ENCODE data around the gene F13A1. TPM values are rescaled to one million over a fixed set of nuclear protein-coding genes. Genes with fewer than 3 reads are reported as not detected.
A peak's percentile ranks its signal among the peaks of the same experiment; 100 is the strongest.

Gene F13A1
- total RNA-seq, 1 experiment from 2014 or later, result not detected

GRCh38 chr6:6320901-6321300 lies 439 bp upstream of the F13A1 start:
- DNase-seq, result no peak
- BruUV-seq (replicated peaks), result no TSS peak
- Mint-ChIP-seq H3K27me3 (ENCODE audit: unreplicated experiment) (peaks cover 75% of the 10 kb centered on the region), H3K27ac (ENCODE audit: unreplicated experiment) (no peak overlapping the region), H3K4me3 (ENCODE audit: low read depth, unreplicated experiment) (no peak overlapping the region), H3K36me3 (ENCODE audit: insufficient read depth, unreplicated experiment) (no peaks in the 10 kb centered on the region), H3K4me1 (ENCODE audit: low read depth, unreplicated experiment) (no peaks in the 10 kb centered on the region), H3K9me3 (ENCODE audit: low read depth, unreplicated experiment) (no peaks in the 10 kb centered on the region)
- CTCF ChIA-PET, result no interaction called here
- no peak for TF ChIP-seq CTCF (IDR thresholded peaks at IDR 0.05; ENCODE audit: unreplicated experiment)
- intact Hi-C loops (cut with micrococcal nuclease; ENCODE audit: unreplicated experiment), result no loop called here

GRCh38 chr6:6317825-6318733 lies 2.4 kb downstream of the F13A1 start:
- BruUV-seq (replicated peaks), result no TSS peak
- Mint-ChIP-seq H3K27ac (ENCODE audit: unreplicated experiment) (no peak overlapping the region), H3K36me3 (ENCODE audit: insufficient read depth, unreplicated experiment) (no peaks in the 10 kb centered on the region), H3K4me3 (ENCODE audit: low read depth, unreplicated experiment) (no peak overlapping the region), H3K9me3 (ENCODE audit: low read depth, unreplicated experiment) (no peaks in the 10 kb centered on the region), H3K4me1 (ENCODE audit: low read depth, unreplicated experiment) (no peaks in the 10 kb centered on the region), H3K27me3 (ENCODE audit: unreplicated experiment) (peaks cover 57% of the 10 kb centered on the region)
- no peak for TF ChIP-seq CTCF (IDR thresholded peaks at IDR 0.05; ENCODE audit: unreplicated experiment)
- DNase-seq, result no peak
- CTCF ChIA-PET, result no interaction called here
- intact Hi-C loops (cut with micrococcal nuclease; ENCODE audit: unreplicated experiment), result no loop called here

- intact Hi-C loops (cut with micrococcal nuclease; ENCODE audit: unreplicated experiment), result no loop called here
- no peak for DNase-seq
- peaks cover 50% of the 10 kb centered on the region for H3K27me3 Mint-ChIP-seq (ENCODE audit: unreplicated experiment)
- no TSS peak for BruUV-seq (replicated peaks)
- H3K36me3 Mint-ChIP-seq (ENCODE audit: insufficient read depth, unreplicated experiment), result no peaks in the 10 kb centered on the region
- H3K4me3 Mint-ChIP-seq (ENCODE audit: low read depth, unreplicated experiment), result no peak overlapping the region
- H3K27ac Mint-ChIP-seq (ENCODE audit: unreplicated experiment), result no peak overlapping the region
- H3K4me1 Mint-ChIP-seq (ENCODE audit: low read depth, unreplicated experiment), result no peaks in the 10 kb centered on the region
- H3K9me3 Mint-ChIP-seq (ENCODE audit: low read depth, unreplicated experiment), result no peaks in the 10 kb centered on the region
- no peak for TF ChIP-seq CTCF (IDR thresholded peaks at IDR 0.05; ENCODE audit: unreplicated experiment)
- CTCF ChIA-PET, result no interaction called here
These were observed 3.1 kb downstream of the F13A1 start for GRCh38 chr6:6317386-6317785.

GRCh38 chr6:6315660-6316059 lies 4.8 kb downstream of the F13A1 start:
- CTCF ChIA-PET, result no interaction called here
- no TSS peak for BruUV-seq (replicated peaks)
- intact Hi-C loops (cut with micrococcal nuclease; ENCODE audit: unreplicated experiment), result no loop called here
- TF ChIP-seq CTCF (IDR thresholded peaks at IDR 0.05; ENCODE audit: unreplicated experiment), result no peak
- no peak overlapping the region for H3K27ac Mint-ChIP-seq (ENCODE audit: unreplicated experiment)
- no peaks in the 10 kb centered on the region for H3K36me3 Mint-ChIP-seq (ENCODE audit: insufficient read depth, unreplicated experiment)
- DNase-seq, result peak; percentile 32
- no peak overlapping the region for H3K4me3 Mint-ChIP-seq (ENCODE audit: low read depth, unreplicated experiment)
- no peaks in the 10 kb centered on the region for H3K9me3 Mint-ChIP-seq (ENCODE audit: low read depth, unreplicated experiment)
- H3K27me3 Mint-ChIP-seq (ENCODE audit: unreplicated experiment), result peaks cover 34% of the 10 kb centered on the region
- no peaks in the 10 kb centered on the region for H3K4me1 Mint-ChIP-seq (ENCODE audit: low read depth, unreplicated experiment)

Data from Calu3 (cell line).